GM21825 (cell line): ENCODE measurements around the gene LRRC37A2.
"Not testable (repeated sequence)": the region's sequence is repeated elsewhere in the genome, so short reads cannot be mapped to it uniquely, and the experiment has no call there.

ENCODE experiments used
- ATAC-seq: cut with Tn5 transposase; IDR thresholded peaks from one replicate; pipeline ENCODE4 v1.9.1; 2021; ENCODE audit warnings: mild to moderate bottlenecking, moderate library complexity; ENCODE audit not compliant: unreplicated experiment

Gene LRRC37A2

DNA sequence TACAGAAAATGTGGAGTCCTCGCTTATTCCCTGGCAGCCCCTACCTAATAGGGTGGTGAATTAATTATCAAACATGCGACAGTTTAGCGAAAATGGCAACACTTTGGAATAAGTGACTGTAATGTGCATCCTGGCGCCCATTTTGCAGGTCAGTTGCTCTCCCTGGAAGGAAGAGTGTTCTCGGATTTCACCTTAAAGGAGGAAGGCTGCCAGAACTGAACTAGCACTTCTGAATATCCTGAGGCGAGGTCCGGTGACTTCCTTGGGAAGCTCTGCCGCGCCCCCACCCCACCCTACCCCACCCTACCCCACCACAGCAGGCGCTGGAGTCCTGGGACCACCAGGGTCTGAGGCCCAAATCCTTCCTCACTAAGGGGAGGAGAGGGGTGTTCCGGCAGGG, at the start of gene LRRC37A2:
Gene LRRC37A2 (plus strand): TSS at position 301 of the 400 bp plus-strand sequence. CDS start 245 bp downstream, outside the sequence.
- ATAC-seq = not testable (repeated sequence)

- not testable (repeated sequence) for ATAC-seq
These were observed 44.6 kb upstream of the LRRC37A2 start for GRCh38 chr17:46467618-46468017.

DNA sequence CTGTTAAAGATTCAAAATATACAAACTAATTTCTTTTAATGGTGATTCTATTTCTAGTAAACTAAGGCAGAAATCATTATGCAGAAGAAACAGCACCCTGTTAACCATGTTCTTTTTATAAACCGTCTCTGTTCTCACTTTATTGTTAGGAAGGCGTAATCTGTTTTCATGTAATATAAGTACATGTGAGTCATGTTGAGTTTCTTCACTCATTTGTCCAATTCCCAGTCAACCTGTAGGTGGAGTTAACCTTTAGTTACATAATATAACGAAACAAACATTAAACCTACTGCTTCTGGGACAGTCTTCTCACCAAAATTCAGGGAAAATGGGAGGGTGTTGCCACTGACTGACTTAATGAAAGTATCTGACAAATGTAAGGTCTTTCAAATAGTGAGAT, 37.8 kb upstream of the LRRC37A2 start:
- ATAC-seq = not testable (repeated sequence)

GRCh38 chr17:46475583-46475982, 36.7 kb upstream of the LRRC37A2 start:
- ATAC-seq = not testable (repeated sequence)

DNA sequence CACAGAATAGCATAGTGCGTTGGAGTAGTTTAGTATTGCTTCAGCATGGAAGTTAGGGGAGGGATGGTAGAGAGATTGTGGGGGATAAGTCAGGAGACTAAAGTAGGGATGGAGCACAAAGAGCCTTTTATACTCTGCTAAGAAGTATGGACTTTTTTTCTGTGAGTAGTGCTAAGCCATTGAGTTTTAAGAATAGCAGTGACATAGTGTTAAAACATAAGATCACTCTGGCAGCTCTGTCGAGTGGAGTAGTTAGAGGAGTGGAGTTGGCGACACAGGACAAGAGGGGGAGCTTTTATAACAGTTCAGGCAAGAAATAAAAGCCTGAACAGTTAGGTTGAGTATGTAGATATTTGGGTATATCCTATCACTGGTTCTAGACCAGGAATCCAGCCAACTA, 33.4 kb upstream of the LRRC37A2 start:
- ATAC-seq = not testable (repeated sequence)

DNA sequence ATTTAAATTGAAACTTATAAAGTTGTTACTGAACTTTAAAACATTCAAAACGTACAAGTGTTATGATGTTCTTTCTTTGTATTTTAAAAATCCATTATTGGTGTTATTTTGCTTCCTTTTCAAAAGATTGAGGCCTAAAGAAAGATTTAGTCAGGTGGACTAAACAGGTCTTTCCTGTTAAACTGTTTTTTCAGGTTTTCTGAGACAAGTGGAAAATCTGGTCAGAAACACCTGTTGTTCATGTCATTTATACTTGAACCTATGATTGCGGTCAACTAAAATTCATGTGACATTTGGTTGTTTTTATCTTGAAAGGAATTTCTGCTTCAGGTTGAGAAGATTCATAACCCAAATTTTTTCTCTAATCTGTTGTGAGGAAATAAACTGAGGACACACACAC, 31.0 kb upstream of the LRRC37A2 start:
- not testable (repeated sequence) for ATAC-seq

GRCh38 chr17:46492021-46492420, 20.2 kb upstream of the LRRC37A2 start:
- not testable (repeated sequence) for ATAC-seq

DNA sequence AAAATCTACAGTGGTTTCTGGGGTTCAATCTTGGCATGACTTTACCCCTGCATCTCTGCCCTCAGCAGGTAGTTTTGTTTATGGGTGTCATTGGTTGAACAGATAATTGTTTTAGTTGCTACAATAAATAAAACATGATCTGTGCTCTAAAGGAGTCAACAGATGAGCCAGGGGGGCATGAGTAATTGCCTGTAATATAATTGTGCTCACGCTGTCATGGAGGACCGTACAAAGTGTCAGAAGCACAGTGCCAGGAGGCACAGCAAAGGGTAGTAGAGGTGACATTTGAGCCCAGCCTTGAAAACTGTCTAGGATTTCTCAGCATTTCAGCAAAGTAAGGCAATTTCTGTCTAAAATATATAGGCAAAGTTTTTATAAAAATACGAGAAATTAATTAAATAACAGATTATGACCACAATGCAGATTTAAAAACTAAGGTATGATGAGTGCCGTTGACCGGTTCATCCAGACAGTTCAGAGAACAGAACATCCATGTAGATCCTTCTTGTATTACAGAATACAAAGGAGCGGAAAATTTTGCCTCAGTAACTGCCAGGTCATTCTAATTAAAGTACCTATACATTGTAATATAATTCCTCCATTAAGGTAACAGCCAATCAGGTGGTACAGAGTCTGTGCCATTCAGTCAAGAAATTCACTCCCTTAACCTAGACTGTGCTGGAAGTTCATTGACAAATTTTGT, 12.7 kb upstream of the LRRC37A2 start:
- ATAC-seq = not testable (repeated sequence)

DNA sequence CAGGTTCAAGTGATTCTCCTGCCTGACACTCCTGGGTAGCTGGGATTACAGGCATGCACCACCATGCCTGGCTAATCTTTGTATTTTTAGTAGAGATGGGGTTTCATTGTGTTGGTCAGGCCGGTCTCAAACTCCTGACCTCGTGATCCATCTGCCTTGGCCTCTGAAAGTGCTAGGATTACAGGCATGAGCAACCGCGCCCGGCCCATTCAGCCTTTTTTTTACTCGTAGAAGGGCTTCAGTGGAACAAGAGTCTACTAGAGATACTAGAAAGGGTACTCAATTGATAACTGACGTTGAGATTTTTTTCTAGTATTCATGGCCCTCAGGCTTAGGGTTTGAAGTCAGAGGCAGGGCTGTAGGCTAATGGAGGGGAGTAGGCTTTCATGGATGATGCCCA, 6.4 kb upstream of the LRRC37A2 start:
- ATAC-seq = not testable (repeated sequence)

- ATAC-seq = not testable (repeated sequence)
These were observed 22.4 kb downstream of the LRRC37A2 start for GRCh38 chr17:46534716-46535115.

GRCh38 chr17:46548607-46549006, 36.3 kb downstream of the LRRC37A2 start:
- ATAC-seq = not testable (repeated sequence)

DNA sequence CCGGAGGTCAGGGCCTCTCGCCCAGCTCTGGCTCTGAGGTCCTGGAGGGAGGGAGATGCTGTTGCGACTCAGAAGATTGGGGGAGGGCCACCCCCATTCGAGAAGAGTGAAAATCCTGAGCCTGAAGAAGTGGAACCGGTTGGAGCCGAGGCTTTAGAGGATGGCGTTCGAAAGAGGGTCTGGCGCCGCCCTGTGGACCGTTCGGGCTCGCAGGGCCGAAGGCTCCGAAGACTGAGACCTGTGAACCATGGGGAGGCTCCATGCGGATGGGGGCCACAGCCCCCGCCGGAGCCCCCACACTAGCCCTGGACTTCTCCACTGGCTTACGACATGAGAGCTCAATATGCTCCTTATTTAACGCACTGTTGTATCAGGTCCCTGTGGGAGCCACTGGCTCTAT, 46.9 kb downstream of the LRRC37A2 start:
- not testable (repeated sequence) for ATAC-seq

GRCh38 chr17:46560048-46560447, 47.8 kb downstream of the LRRC37A2 start:
- not testable (repeated sequence) for ATAC-seq

- not testable (repeated sequence) for ATAC-seq
These were observed 54.0 kb downstream of the LRRC37A2 start for GRCh38 chr17:46566284-46566683.

GRCh38 chr17:46566980-46567379, 54.7 kb downstream of the LRRC37A2 start:
- not testable (repeated sequence) for ATAC-seq

DNA sequence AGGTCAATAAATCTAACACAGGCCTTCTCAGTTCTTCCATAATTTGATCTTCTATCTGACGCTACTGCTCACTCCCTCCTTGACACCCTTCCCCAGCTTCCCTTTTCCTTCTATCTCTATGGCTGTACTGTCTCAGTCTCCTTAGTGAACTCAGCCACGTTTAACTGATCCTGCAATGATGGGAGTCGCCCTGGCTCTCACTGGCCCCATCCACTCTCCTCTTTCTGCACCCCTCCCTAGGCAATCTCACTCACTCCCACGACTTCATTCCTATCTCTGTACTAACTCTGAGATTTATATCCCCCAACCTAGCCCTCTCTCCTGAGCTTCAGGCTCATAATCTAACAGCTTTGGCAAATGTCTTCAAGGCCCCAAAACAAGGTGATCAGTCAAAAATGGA, 59.5 kb downstream of the LRRC37A2 start:
- ATAC-seq = not testable (repeated sequence)

GRCh38 chr17:46579083-46580075, 67.1 kb downstream of the LRRC37A2 start, which contains the start of gene ARL17A:
Gene ARL17A, minus strand, starts transcription at chr17:46579691. Its CDS starts 3,369 bp downstream, at chr17:46576322.
- ATAC-seq = peak; percentile 76

DNA sequence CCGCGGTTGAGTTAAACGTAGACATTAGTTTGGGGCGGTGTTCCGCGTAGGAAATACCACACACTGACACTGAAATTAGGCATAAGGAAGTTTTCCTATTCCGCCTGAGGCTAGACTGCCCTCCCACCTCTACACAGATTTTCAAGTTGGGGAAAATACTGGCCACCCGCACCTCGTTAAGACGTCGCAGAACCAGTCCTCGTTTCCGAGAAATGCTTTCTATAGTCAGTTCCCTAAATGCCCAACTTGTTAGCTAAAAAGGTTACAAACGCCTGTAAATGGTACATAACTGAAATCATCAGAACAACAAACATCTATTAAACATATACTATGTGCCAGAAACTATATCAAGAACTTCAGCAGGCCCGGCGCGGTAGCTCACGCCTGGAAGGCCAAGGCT, 67.8 kb downstream of the LRRC37A2 start:
- ATAC-seq = peak; percentile 9

- not testable (repeated sequence) for ATAC-seq
These were observed 73.2 kb downstream of the LRRC37A2 start for GRCh38 chr17:46585444-46585843.

DNA sequence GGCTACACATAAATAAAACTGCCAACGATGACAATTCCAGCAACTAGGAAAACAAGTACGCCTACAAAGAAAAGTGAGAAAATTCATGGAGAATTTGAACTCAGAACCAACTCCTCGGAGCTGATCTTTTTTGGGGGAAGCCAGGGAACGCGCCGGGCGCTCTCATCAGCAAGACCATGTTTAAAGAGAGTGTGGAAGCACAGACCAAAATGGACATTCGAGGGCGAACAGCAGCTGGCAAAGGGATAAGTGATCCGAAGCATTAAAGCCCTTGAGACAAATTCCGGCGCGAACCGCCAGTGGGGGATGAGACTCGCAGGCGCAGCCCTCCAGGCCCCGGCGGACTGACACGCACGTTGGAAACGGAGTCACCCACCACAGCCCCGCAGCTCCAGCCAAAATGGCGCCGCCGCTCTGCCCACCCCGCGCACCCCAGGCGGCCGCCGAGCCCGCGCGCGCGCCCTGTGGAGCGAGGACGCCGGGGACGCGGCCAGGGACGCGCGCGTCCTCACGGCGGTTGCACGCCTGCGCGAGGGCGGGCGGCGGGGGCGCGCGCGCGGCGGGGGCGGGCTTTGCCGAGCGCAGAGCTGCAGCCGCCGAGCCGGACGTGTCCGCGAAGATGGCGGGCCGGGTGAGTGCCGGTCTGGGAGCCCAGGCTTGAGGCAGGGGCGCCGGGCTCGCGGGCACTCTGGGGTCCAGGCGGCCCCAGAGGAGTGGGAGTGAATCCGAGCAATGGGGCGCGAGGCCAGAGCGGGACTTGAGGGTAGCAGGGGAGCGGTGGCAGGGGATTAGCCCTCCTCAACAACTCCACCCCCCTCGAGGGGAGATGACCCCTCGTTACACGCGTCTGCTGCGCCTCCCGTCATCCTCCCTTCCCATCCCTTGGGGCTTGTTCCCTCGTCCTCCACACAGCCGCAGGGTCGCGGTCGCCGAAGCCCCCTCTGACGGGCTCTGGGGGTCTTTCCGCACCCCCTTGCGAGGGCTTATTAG, 78.2 kb downstream of the LRRC37A2 start, which contains the start of gene NSF:
Gene NSF (plus strand): TSS at position 513 of the 990 bp plus-strand sequence. CDS start 107 bp downstream, at position 620.
- ATAC-seq = peak; percentile 75
